IMR-90 (cell line): ENCODE results near the gene SEMA5A. TPM values are rescaled to one million over a fixed set of nuclear protein-coding genes. Genes with fewer than 3 reads are reported as not detected.

Experiments
- ATAC-seq: fragments of 200-7000 bp; cut with Tn5 transposase; 2 replicates; pipeline ENCODE4 v1.9.1; 2020; ENCODE audit warnings: low read depth, mild to moderate bottlenecking, moderate library complexity
- BruUV-seq: library from RNA; stranded (reverse); fragments of 400-500 nt; replicated peaks from 2 replicates; lab custom pipeline; 2021; lab: Mats Ljungman, UMichigan
- CTCF ChIA-PET: fragments of 300-600 bp; formaldehyde crosslinking; extraction: SDS; loops from one replicate; lab custom pipeline; 2021; ENCODE audit warnings: antibody characterized with exemption; lab: Yijun Ruan, JAX
- POLR2A ChIA-PET: fragments of 300-600 bp; sonication (Branson Sonifier 250); formaldehyde crosslinking; loops from one replicate; lab custom pipeline; 2022; ENCODE audit warnings: antibody characterized with exemption; ENCODE audit not compliant: unreplicated experiment; lab: Charles Lee
- DNase-seq: peaks from one replicate; pipeline ENCODE4 v3.0.0; 2013
- H2AFZ ChIP-seq: replicated peaks from 2 replicates; pipeline ENCODE3; 2013; ENCODE audit warnings: low read length, mild to moderate bottlenecking; ENCODE audit not compliant: poor library complexity
- H2AK5ac ChIP-seq: 2 replicates; pipeline ENCODE4 v1.6.1; 2013; ENCODE audit warnings: low read depth, low read length, inconsistent platforms
- H2AK9ac ChIP-seq: replicated peaks from 2 replicates; pipeline ENCODE3; 2013; ENCODE audit warnings: mild to moderate bottlenecking, low read depth, low read length, moderate library complexity; ENCODE audit not compliant: poor library complexity
- H2BK120ac ChIP-seq: 2 replicates; pipeline ENCODE4 v1.6.1; 2013; ENCODE audit warnings: low read depth, low read length, inconsistent platforms
- H2BK15ac ChIP-seq: 3 replicates; pipeline ENCODE4 v1.6.1; 2013; ENCODE audit warnings: low read depth, low read length, inconsistent platforms
- H2BK20ac ChIP-seq: 2 replicates; pipeline ENCODE4 v1.6.1; 2013; ENCODE audit warnings: low read depth, mild to moderate bottlenecking, inconsistent platforms, low read length, moderate library complexity
- H2BK5ac ChIP-seq: 2 replicates; pipeline ENCODE4 v1.6.1; 2013; ENCODE audit warnings: mild to moderate bottlenecking, low read depth, low read length, inconsistent platforms; ENCODE audit not compliant: poor library complexity, severe bottlenecking
- H3K14ac ChIP-seq: replicated peaks from 2 replicates; pipeline ENCODE4 v1.6.1; 2013; ENCODE audit warnings: low read depth, low read length, inconsistent platforms
- H3K18ac ChIP-seq: 2 replicates; pipeline ENCODE4 v1.6.1; 2013; ENCODE audit warnings: low read depth, low read length, control low read depth
- H3K23ac ChIP-seq: 2 replicates; pipeline ENCODE4 v1.6.1; 2013; ENCODE audit warnings: low read depth, low read length, inconsistent platforms
- H3K27ac ChIP-seq: 2 replicates; pipeline ENCODE4 v1.5.1; 2013; ENCODE audit warnings: mild to moderate bottlenecking, control low read depth, low read length; ENCODE audit not compliant: insufficient read depth
- H3K27me3 ChIP-seq: 2 replicates; pipeline ENCODE4 v1.6.1; 2013; ENCODE audit warnings: low read length; ENCODE audit not compliant: control insufficient read depth, insufficient read depth
- H3K36me3 ChIP-seq: 2 replicates; pipeline ENCODE4 v1.6.1; 2013; ENCODE audit warnings: low read length, mixed read lengths; ENCODE audit not compliant: control insufficient read depth, insufficient read depth
- H3K4ac ChIP-seq: 2 replicates; pipeline ENCODE4 v1.6.1; 2013; ENCODE audit warnings: low read depth, low read length, inconsistent platforms
- H3K4me1 ChIP-seq: 2 replicates; pipeline ENCODE4 v1.6.1; 2013; ENCODE audit warnings: low read length, mixed read lengths; ENCODE audit not compliant: control insufficient read depth, insufficient read depth
- H3K4me2 ChIP-seq: 2 replicates; pipeline ENCODE4 v1.6.1; 2013; ENCODE audit warnings: low read depth, mild to moderate bottlenecking, control low read depth, low read length, moderate library complexity
- H3K4me3 ChIP-seq: 2 replicates; pipeline ENCODE4 v1.5.1; 2013; ENCODE audit warnings: low read depth, mild to moderate bottlenecking, control low read depth, low read length, moderate library complexity; ENCODE audit not compliant: insufficient read depth
- H3K56ac ChIP-seq: 2 replicates; pipeline ENCODE4 v1.6.1; 2013; ENCODE audit warnings: low read length, inconsistent platforms; ENCODE audit not compliant: insufficient read depth; ENCODE audit errors: extremely low read depth
- H3K79me1 ChIP-seq, 2 experiments: 2 replicates each; pipeline ENCODE4 v1.6.1; 2013; ENCODE audit warnings: low read length in 2 of 2, inconsistent platforms in 1 of 2, low read depth in 1 of 2
- H3K9ac ChIP-seq: 2 replicates; pipeline ENCODE4 v1.6.1; 2013; ENCODE audit warnings: low read depth, low read length, control low read depth
- H3K9me1 ChIP-seq: 2 replicates; pipeline ENCODE4 v1.6.1; 2013; ENCODE audit warnings: low read length, inconsistent platforms; ENCODE audit not compliant: insufficient read depth
- H3K9me3 ChIP-seq: 2 replicates; pipeline ENCODE4 v1.6.1; 2013; ENCODE audit warnings: low read length; ENCODE audit not compliant: control insufficient read depth, insufficient read depth
- H4K20me1 ChIP-seq: 2 replicates; pipeline ENCODE4 v1.6.1; 2013; ENCODE audit warnings: low read length, inconsistent platforms; ENCODE audit not compliant: insufficient read depth
- H4K5ac ChIP-seq: 2 replicates; pipeline ENCODE4 v1.6.1; 2013; ENCODE audit warnings: mild to moderate bottlenecking, low read depth, low read length, control low read depth
- H4K8ac ChIP-seq, 2 experiments: 2 replicates each; pipeline ENCODE4 v1.6.1; 2013; ENCODE audit warnings: low read depth in 2 of 2, low read length in 2 of 2, control low read depth in 1 of 2, inconsistent platforms in 1 of 2
- H4K91ac ChIP-seq: 2 replicates; pipeline ENCODE4 v1.6.1; 2013; ENCODE audit warnings: low read depth, low read length, inconsistent platforms; ENCODE audit not compliant: insufficient read depth
- BHLHE40 ChIP-seq: fragments of 150-350 bp; IDR thresholded peaks from 2 replicates; pipeline ENCODE4 v1.6.1; 2016; ENCODE audit warnings: mild to moderate bottlenecking, low read depth, low read length
- CEBPB ChIP-seq: IDR thresholded peaks from 2 replicates; pipeline ENCODE4 v1.6.1; 2012; ENCODE audit warnings: low read depth, low read length, improper control_type of control experiment
- CHD1 ChIP-seq: IDR thresholded peaks from 2 replicates; pipeline ENCODE4 v1.6.1; 2012; ENCODE audit warnings: low read depth, low read length, improper control_type of control experiment
- FOS ChIP-seq: fragments of 150-350 bp; IDR thresholded peaks from 2 replicates; pipeline ENCODE4 v1.6.1; 2016; ENCODE audit warnings: low read depth, low read length
- MAFK ChIP-seq: IDR thresholded peaks from 2 replicates; pipeline ENCODE4 v1.6.1; 2012; ENCODE audit warnings: low read depth, low read length, improper control_type of control experiment
- MAZ ChIP-seq: IDR thresholded peaks from 2 replicates; pipeline ENCODE4 v1.6.1; 2012; ENCODE audit warnings: low read depth, mild to moderate bottlenecking, low read length, improper control_type of control experiment, moderate library complexity, borderline replicate concordance
- MXI1 ChIP-seq: IDR thresholded peaks from 2 replicates; pipeline ENCODE4 v1.6.1; 2012; ENCODE audit warnings: low read depth, mild to moderate bottlenecking, low read length, moderate library complexity, borderline replicate concordance
- NFE2L2 ChIP-seq: fragments of 150-350 bp; IDR thresholded peaks from 2 replicates; pipeline ENCODE4 v1.6.1; 2016; ENCODE audit warnings: low read depth, mild to moderate bottlenecking, low read length
- POLR2A ChIP-seq: IDR thresholded peaks from 2 replicates; pipeline ENCODE4 v1.6.1; 2012; ENCODE audit warnings: mild to moderate bottlenecking, low read depth, low read length
- RAD21 ChIP-seq: IDR thresholded peaks from 2 replicates; pipeline ENCODE4 v1.6.1; 2012; ENCODE audit warnings: low read length, improper control_type of control experiment
- RCOR1 ChIP-seq: IDR thresholded peaks from 2 replicates; pipeline ENCODE4 v1.6.1; 2012; ENCODE audit warnings: mild to moderate bottlenecking, low read length, improper control_type of control experiment; ENCODE audit not compliant: insufficient replicate concordance
- RFX5 ChIP-seq: IDR thresholded peaks from 2 replicates; pipeline ENCODE4 v1.8.0; 2012; ENCODE audit warnings: low read depth, mild to moderate bottlenecking, low read length, moderate library complexity
- SMC3 ChIP-seq: fragments of 150-350 bp; IDR thresholded peaks from 2 replicates; pipeline ENCODE4 v1.6.1; 2016; ENCODE audit warnings: low read depth, mild to moderate bottlenecking, antibody characterized with exemption, low read length, moderate library complexity
- WGBS, 2 experiments: methylation state at CpG; one replicate each; pipeline versions ENCODE4 v1.1.5 to v1.1.7; 2013; ENCODE audit warnings: missing lambda C conversion rate in 2 of 2; ENCODE audit not compliant: insufficient read length in 1 of 2; ENCODE audit errors: extremely low coverage in 2 of 2; 5-methylcytosine and 5-hydroxymethylcytosine counted together
- dilution Hi-C: fragments of 300-500 bp; cut with HindIII; formaldehyde crosslinking; loops from one replicate; pipeline ENCODE4 v1.14.3; 2018; ENCODE audit warnings: low sequenced_read_pairs; ENCODE audit not compliant: unreplicated experiment
- in situ Hi-C: fragments of 300-500 bp; cut with MboI; formaldehyde crosslinking; loops from 3 replicates; pipeline ENCODE4 v1.14.3; 2019; ENCODE audit warnings: low sequenced_read_pairs, inconsistent platforms, mixed read lengths
- intact Hi-C: fragments of 100-400 bp; cut with micrococcal nuclease; formaldehyde crosslinking; loops from 2 replicates; pipeline ENCODE4 v1.10.0; 2022
- polyA plus RNA-seq, 3 experiments: library from polyadenylated mRNA; depleted of rRNA; stranded (reverse); fragments of >200 nt; gene quantifications; 2 replicates each; pipeline ENCODE4 v1.2.3, GENCODE V29; 2012; ENCODE audit warnings: low replicate concordance in 1 of 3
- total RNA-seq: library from RNA; depleted of rRNA; stranded (reverse); fragments of >200 nt; gene quantifications from 2 replicates; pipeline ENCODE4 v1.2.3, GENCODE V29; 2012
- TF ChIP-seq, protein P1 (sequence below): fragments of 150-350 bp; IDR thresholded peaks from 2 replicates; pipeline ENCODE4 v1.6.1; 2016; ENCODE audit warnings: low read depth, mild to moderate bottlenecking, low read length, moderate library complexity, borderline replicate concordance
- TF ChIP-seq, protein P2 (sequence below): conservative IDR thresholded peaks from 2 replicates; pipeline ENCODE4 v1.5.1; 2012; ENCODE audit warnings: mild to moderate bottlenecking, low read depth, low read length, improper control_type of control experiment

Gene SEMA5A
- total and polyA plus RNA-seq, 2 of the 4 experiments (the other 2 are of a cell fraction) = 8.2 to 9.9 TPM

DNA sequence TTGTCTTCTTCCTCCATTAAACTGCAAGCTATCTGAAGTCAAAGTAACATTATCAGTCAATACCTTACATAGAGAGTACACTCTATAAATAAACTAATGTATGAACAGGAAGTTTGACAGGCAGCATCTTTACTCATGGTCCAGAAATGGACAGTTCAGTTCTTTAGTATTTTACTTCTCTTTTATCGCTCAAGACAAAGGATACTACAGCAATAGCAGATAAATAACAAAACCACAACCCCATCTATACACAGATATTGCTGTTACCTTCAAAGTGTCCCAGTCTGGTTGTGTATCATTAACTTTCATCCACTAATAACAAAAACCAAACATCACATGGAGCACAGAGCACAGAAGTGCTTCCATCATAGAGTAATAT, 46.4 kb downstream of the SEMA5A start:
- Histone ChIP-seq H3K14ac (no peak overlapping the region), H2AK9ac (no peak overlapping the region), H3K9ac (no peak overlapping the region), H3K27ac (no peak overlapping the region), H2AFZ (no peak overlapping the region), H4K91ac (no peak overlapping the region), H3K4me1 (0 out of 2 replicates have a peak, but pooled peaks cover 5% of the 10 kb centered on the region), H2BK20ac (no peak overlapping the region), H3K79me1 (peaks cover 21 to 60% of the 10 kb centered on the region in 2 experiments), H4K8ac (no peak overlapping the region), H3K23ac (no peak overlapping the region), H3K9me3 (no peaks in the 10 kb centered on the region), H2BK5ac (no peak overlapping the region), H2BK15ac (no peak overlapping the region), H3K4ac (no peak overlapping the region), H3K9me1 (peaks cover 10% of the 10 kb centered on the region), H2BK120ac (no peak overlapping the region), H4K20me1 (no peaks in the 10 kb centered on the region; the same call in 1 of the 2 replicates), H3K56ac (no peak overlapping the region), H3K4me3 (no peak overlapping the region), H3K4me2 (no peak overlapping the region), H3K18ac (no peak overlapping the region), H4K5ac (no peak overlapping the region), H2AK5ac (no peak overlapping the region), H3K27me3 (no peaks in the 10 kb centered on the region), H3K36me3 (no peaks in the 10 kb centered on the region)
- intact Hi-C loops (no loop called here), dilution Hi-C loops (no loop called here), in situ Hi-C loops (no loop called here)
- no peak for DNase-seq
- ChIA-PET POLR2A (interaction anchor here (0.7 kb wide), 1 partner anchor 70 kb away, joined by 3 read pairs; no protein-coding TSS in a partner anchor), CTCF (interaction anchor here (0.8 to 1.2 kb wide), 2 partner anchors 116 to 249 kb away, joined by 3 read pairs; no protein-coding TSS in a partner anchor)
- ATAC-seq = no peak
- no TSS peak for BruUV-seq
- no CpG with 5 or more reads among the region's 1 CpG for WGBS, 2 experiments
- TF ChIP-seq MAFK (no peak), CHD1 (no peak), SMC3 (no peak), RFX5 (no peak), RAD21 (no peak), CEBPB (no peak), MAZ (no peak), NFE2L2 (no peak), MXI1 (no peak), BHLHE40 (no peak), POLR2A (no peak), FOS (no peak), RCOR1 (no peak)
- TF ChIP-seq, protein P1, sequence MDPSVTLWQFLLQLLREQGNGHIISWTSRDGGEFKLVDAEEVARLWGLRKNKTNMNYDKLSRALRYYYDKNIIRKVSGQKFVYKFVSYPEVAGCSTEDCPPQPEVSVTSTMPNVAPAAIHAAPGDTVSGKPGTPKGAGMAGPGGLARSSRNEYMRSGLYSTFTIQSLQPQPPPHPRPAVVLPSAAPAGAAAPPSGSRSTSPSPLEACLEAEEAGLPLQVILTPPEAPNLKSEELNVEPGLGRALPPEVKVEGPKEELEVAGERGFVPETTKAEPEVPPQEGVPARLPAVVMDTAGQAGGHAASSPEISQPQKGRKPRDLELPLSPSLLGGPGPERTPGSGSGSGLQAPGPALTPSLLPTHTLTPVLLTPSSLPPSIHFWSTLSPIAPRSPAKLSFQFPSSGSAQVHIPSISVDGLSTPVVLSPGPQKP = no peak
- TF ChIP-seq, protein P2, sequence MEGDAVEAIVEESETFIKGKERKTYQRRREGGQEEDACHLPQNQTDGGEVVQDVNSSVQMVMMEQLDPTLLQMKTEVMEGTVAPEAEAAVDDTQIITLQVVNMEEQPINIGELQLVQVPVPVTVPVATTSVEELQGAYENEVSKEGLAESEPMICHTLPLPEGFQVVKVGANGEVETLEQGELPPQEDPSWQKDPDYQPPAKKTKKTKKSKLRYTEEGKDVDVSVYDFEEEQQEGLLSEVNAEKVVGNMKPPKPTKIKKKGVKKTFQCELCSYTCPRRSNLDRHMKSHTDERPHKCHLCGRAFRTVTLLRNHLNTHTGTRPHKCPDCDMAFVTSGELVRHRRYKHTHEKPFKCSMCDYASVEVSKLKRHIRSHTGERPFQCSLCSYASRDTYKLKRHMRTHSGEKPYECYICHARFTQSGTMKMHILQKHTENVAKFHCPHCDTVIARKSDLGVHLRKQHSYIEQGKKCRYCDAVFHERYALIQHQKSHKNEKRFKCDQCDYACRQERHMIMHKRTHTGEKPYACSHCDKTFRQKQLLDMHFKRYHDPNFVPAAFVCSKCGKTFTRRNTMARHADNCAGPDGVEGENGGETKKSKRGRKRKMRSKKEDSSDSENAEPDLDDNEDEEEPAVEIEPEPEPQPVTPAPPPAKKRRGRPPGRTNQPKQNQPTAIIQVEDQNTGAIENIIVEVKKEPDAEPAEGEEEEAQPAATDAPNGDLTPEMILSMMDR = no peak
